UCSD-AML1 (cell line): ENCODE results near the gene NDUFV1.
"Not testable (repeated sequence)": the region's sequence is repeated elsewhere in the genome, so short reads cannot be mapped to it uniquely, and the experiment has no call there.

Experiments used
- DNase-seq: peaks from one replicate; lab custom pipeline; 2025; ENCODE audit not compliant: unreplicated experiment; lab: John Stamatoyannopoulos, UW

Gene NDUFV1

GRCh38 chr11:67606492-67607295 lies at the start of gene NDUFV1:
NDUFV1 (plus strand) TSS chr11:67606936; CDS start chr11:67607005, 69 bp downstream.
- peak; percentile 95 for DNase-seq

- DNase-seq = no peak
Measured at GRCh38 chr11:67558084-67558772, 48.5 kb upstream of the NDUFV1 start.

GRCh38 chr11:67561971-67562619 lies 44.6 kb upstream of the NDUFV1 start:
- DNase-seq = no peak

GRCh38 chr11:67562963-67563704 lies 43.6 kb upstream of the NDUFV1 start:
- DNase-seq = no peak

GRCh38 chr11:67563705-67564114 lies 43.0 kb upstream of the NDUFV1 start:
- DNase-seq = not testable (repeated sequence)

- DNase-seq = no peak
Measured at GRCh38 chr11:67564230-67564629, 42.5 kb upstream of the NDUFV1 start.

GRCh38 chr11:67571443-67571842 lies 35.3 kb upstream of the NDUFV1 start:
- DNase-seq = no peak

- no peak for DNase-seq
Measured at GRCh38 chr11:67572305-67572704, 34.4 kb upstream of the NDUFV1 start.

GRCh38 chr11:67572747-67573419 lies 33.9 kb upstream of the NDUFV1 start:
- peak; percentile 35 for DNase-seq

- no peak for DNase-seq
Measured at GRCh38 chr11:67574938-67575337, 31.8 kb upstream of the NDUFV1 start.

- DNase-seq = no peak
Measured at GRCh38 chr11:67576735-67577475, 29.8 kb upstream of the NDUFV1 start.

GRCh38 chr11:67577951-67578350 lies 28.8 kb upstream of the NDUFV1 start:
- no peak for DNase-seq

- no peak for DNase-seq
Measured at GRCh38 chr11:67581469-67581868, 25.3 kb upstream of the NDUFV1 start.

GRCh38 chr11:67582011-67582410 lies 24.7 kb upstream of the NDUFV1 start:
- DNase-seq = no peak

GRCh38 chr11:67583247-67584204 lies 23.2 kb upstream of the NDUFV1 start, which contains the start of gene GSTP1:
GSTP1 (plus strand) TSS chr11:67583812; CDS start chr11:67583844, 32 bp downstream.
- peak; percentile 78 for DNase-seq

- peak; percentile 37 for DNase-seq
Measured at GRCh38 chr11:67584205-67584880, 22.4 kb upstream of the NDUFV1 start.

GRCh38 chr11:67584881-67585873 lies 21.6 kb upstream of the NDUFV1 start:
- DNase-seq = no peak
